H9 (cell line): Measurements from ENCODE around the gene FAM184A. TPM values are rescaled to one million over a fixed set of nuclear protein-coding genes. Genes with fewer than 3 reads are reported as not detected.

Source experiments
- DNase-seq: peaks from one replicate; pipeline ENCODE4 v3.0.0-alpha.2; 2017
- H2AFZ ChIP-seq: one replicate; pipeline ENCODE4 v1.6.1; 2013; ENCODE audit warnings: mild to moderate bottlenecking, low read length, control low read depth, moderate library complexity
- H2AK5ac ChIP-seq: 2 replicates; pipeline ENCODE4 v1.6.1; 2013; ENCODE audit warnings: low read length, control low read depth, mixed read lengths; ENCODE audit not compliant: insufficient read length
- H2BK120ac ChIP-seq: one replicate; pipeline ENCODE4 v1.6.1; 2013; ENCODE audit warnings: low read depth, mild to moderate bottlenecking, low read length, control low read depth, inconsistent platforms; ENCODE audit not compliant: poor library complexity, severe bottlenecking
- H2BK12ac ChIP-seq: 2 replicates; pipeline ENCODE4 v1.6.1; 2013; ENCODE audit warnings: low read length, control low read depth, mixed read lengths, low read depth; ENCODE audit not compliant: insufficient read length
- H2BK15ac ChIP-seq: 2 replicates; pipeline ENCODE4 v1.6.1; 2013; ENCODE audit warnings: low read depth, low read length, control low read depth
- H2BK20ac ChIP-seq: one replicate; pipeline ENCODE4 v1.6.1; 2013; ENCODE audit warnings: low read depth, mild to moderate bottlenecking, low read length, control low read depth, inconsistent platforms; ENCODE audit not compliant: poor library complexity, severe bottlenecking
- H2BK5ac ChIP-seq: 2 replicates; pipeline ENCODE4 v1.6.1; 2013; ENCODE audit warnings: low read length, control low read depth, mixed read lengths; ENCODE audit not compliant: insufficient read length
- H3K14ac ChIP-seq: 2 replicates; pipeline ENCODE4 v1.6.1; 2013; ENCODE audit warnings: low read length, control low read depth; ENCODE audit not compliant: insufficient read depth
- H3K18ac ChIP-seq: 2 replicates; pipeline ENCODE4 v1.6.1; 2013; ENCODE audit warnings: low read depth, mild to moderate bottlenecking, mixed read lengths, low read length, control low read depth; ENCODE audit not compliant: insufficient read length
- H3K23ac ChIP-seq: 2 replicates; pipeline ENCODE4 v1.6.1; 2013; ENCODE audit warnings: low read length, control low read depth, mixed read lengths, low read depth; ENCODE audit not compliant: insufficient read length
- H3K23me2 ChIP-seq: 2 replicates; pipeline ENCODE4 v1.6.1; 2013; ENCODE audit warnings: low read depth, mild to moderate bottlenecking, mixed read lengths, low read length, control low read depth; ENCODE audit not compliant: insufficient read length, poor library complexity, severe bottlenecking
- H3K27ac ChIP-seq: 2 replicates; pipeline ENCODE4 v1.5.1; 2013; ENCODE audit warnings: low read length, control low read depth, mixed read lengths, low read depth; ENCODE audit not compliant: insufficient read length
- H3K27me3 ChIP-seq: 2 replicates; pipeline ENCODE4 v1.6.1; 2013; ENCODE audit warnings: low read length, control low read depth, inconsistent platforms; ENCODE audit not compliant: insufficient read depth
- H3K4ac ChIP-seq: 2 replicates; pipeline ENCODE4 v1.6.1; 2013; ENCODE audit warnings: low read depth, mild to moderate bottlenecking, control low read depth, inconsistent platforms, low read length, moderate library complexity
- H3K4me1 ChIP-seq: 2 replicates; pipeline ENCODE4 v1.6.1; 2013; ENCODE audit warnings: low read length, control low read depth, inconsistent platforms; ENCODE audit not compliant: insufficient read depth
- H3K4me2 ChIP-seq: 2 replicates; pipeline ENCODE4 v1.6.1; 2013; ENCODE audit warnings: low read length, control low read depth, mixed read lengths; ENCODE audit not compliant: insufficient read length, insufficient read depth
- H3K56ac ChIP-seq: 2 replicates; pipeline ENCODE4 v1.6.1; 2013; ENCODE audit warnings: low read depth, mild to moderate bottlenecking, mixed read lengths, low read length, control low read depth; ENCODE audit not compliant: insufficient read length
- H3K79me1 ChIP-seq: 2 replicates; pipeline ENCODE4 v1.6.1; 2013; ENCODE audit warnings: low read depth, mild to moderate bottlenecking, moderate library complexity, low read length, control low read depth, inconsistent platforms; ENCODE audit not compliant: insufficient read depth, poor library complexity, severe bottlenecking
- H3K79me2 ChIP-seq: 2 replicates; pipeline ENCODE4 v1.6.1; 2013; ENCODE audit warnings: low read length, control low read depth, inconsistent platforms; ENCODE audit not compliant: insufficient read depth
- H3K9ac ChIP-seq: 2 replicates; pipeline ENCODE4 v1.6.1; 2013; ENCODE audit warnings: low read length, control low read depth, mixed read lengths; ENCODE audit not compliant: insufficient read length; ENCODE audit errors: extremely low read depth
- H3K9me3 ChIP-seq: one replicate; pipeline ENCODE4 v1.6.1; 2013; ENCODE audit warnings: low read depth, low read length, inconsistent platforms; ENCODE audit not compliant: control insufficient read depth
- H3T11ph ChIP-seq: one replicate; pipeline ENCODE4 v1.6.1; 2013; ENCODE audit warnings: mild to moderate bottlenecking, low read length, control low read depth, inconsistent platforms
- H4K20me1 ChIP-seq: one replicate; pipeline ENCODE4 v1.6.1; 2013; ENCODE audit not compliant: control insufficient read depth, insufficient read length, insufficient read depth
- H4K5ac ChIP-seq: 2 replicates; pipeline ENCODE4 v1.6.1; 2013; ENCODE audit warnings: low read depth, mild to moderate bottlenecking, mixed read lengths, low read length, control low read depth; ENCODE audit not compliant: insufficient read length
- H4K8ac ChIP-seq: replicated peaks from 2 replicates; pipeline ENCODE4 v1.6.1; 2013; ENCODE audit warnings: low read length, control low read depth, mixed read lengths, low read depth; ENCODE audit not compliant: insufficient read length
- H4K91ac ChIP-seq: 2 replicates; pipeline ENCODE4 v1.6.1; 2013; ENCODE audit warnings: low read depth, mild to moderate bottlenecking, moderate library complexity, mixed read lengths, low read length, control low read depth; ENCODE audit not compliant: insufficient read length
- H3K27ac Mint-ChIP-seq, 3 experiments: 2 replicates in 2 of 3; 3 replicates in 1 of 3; pipeline ENCODE4 v1.8.0; 2020 to 2021; ENCODE audit warnings: mixed read lengths in 3 of 3, mild to moderate bottlenecking in 1 of 3, moderate library complexity in 1 of 3
- H3K27me3 Mint-ChIP-seq: 2 replicates; pipeline ENCODE4 v1.8.0; 2021; ENCODE audit warnings: low read depth, mild to moderate bottlenecking, moderate library complexity, mixed read lengths
- H3K36me3 Mint-ChIP-seq, 3 experiments: 2 replicates in 2 of 3; 3 replicates in 1 of 3; pipeline ENCODE4 v1.8.0; 2020 to 2021; ENCODE audit warnings: low read depth in 3 of 3, mixed read lengths in 3 of 3; ENCODE audit not compliant: insufficient read depth in 1 of 3
- H3K4me1 Mint-ChIP-seq, 2 experiments: 2 replicates each; pipeline ENCODE4 v1.8.0; 2020; ENCODE audit warnings: mixed read lengths in 2 of 2
- H3K4me3 Mint-ChIP-seq, 2 experiments: 2 replicates in 1 of 2; 3 replicates in 1 of 2; pipeline ENCODE4 v1.8.0; 2020 to 2021; ENCODE audit warnings: mild to moderate bottlenecking in 2 of 2, mixed read lengths in 2 of 2, moderate library complexity in 1 of 2
- H3K9me3 Mint-ChIP-seq, 2 experiments: 2 replicates in 1 of 2; 3 replicates in 1 of 2; pipeline ENCODE4 v1.8.0; 2020; ENCODE audit warnings: mild to moderate bottlenecking in 2 of 2, mixed read lengths in 2 of 2, moderate library complexity in 1 of 2
- WGBS: extraction: QIAGEN DNeasy Blood & Tissue Kit; methylation state at CpG from one replicate; pipeline ENCODE4 v1.1.7; 2013; ENCODE audit warnings: missing lambda C conversion rate, low lambda C conversion rate, mixed read lengths; ENCODE audit not compliant: insufficient read length; ENCODE audit errors: extremely low coverage; 5-methylcytosine and 5-hydroxymethylcytosine counted together
- microRNA-seq: library from miRNA; unstranded; fragments of <30 nt; microRNA quantifications from one replicate; pipeline ENCODE4, GENCODE V29; 2020; ENCODE audit warnings: borderline microRNAs expressed
- total RNA-seq: library from RNA; stranded (reverse); gene quantifications from 2 replicates; pipeline ENCODE4 v1.2.1, GENCODE V29; 2021
- TF ChIP-seq, protein P1 (sequence below): fragments of 200-600 bp; sonication (generic); conservative IDR thresholded peaks from 3 replicates; pipeline ENCODE4 v1.8.0; 2021; ENCODE audit warnings: antibody characterized with exemption, mild to moderate bottlenecking

Gene FAM184A
- total RNA-seq, 1 experiment from 2014 or later = 11.4 TPM

DNA sequence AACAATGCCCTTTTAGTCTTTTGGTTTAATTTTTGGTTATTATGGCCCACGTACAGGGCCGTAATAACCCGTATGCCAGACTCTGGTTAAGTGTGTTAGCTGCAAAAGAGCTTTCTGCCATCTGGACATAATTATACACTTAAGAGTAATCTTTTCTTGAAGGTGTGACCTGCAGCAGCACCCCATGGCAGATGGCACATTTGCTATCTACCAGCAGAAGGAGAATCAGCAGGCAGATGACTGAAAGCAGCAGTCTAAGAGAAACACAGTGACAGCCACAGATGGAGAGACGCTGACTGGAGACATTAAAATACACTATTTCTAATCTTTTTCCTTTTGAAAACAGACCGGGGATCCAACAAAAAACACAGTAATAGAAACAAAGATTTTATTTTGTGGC is 165.8 kb downstream of the FAM184A start:
- no peak overlapping the region for H3K4me3 Mint-ChIP-seq
- no peak overlapping the region for H2BK12ac ChIP-seq
- no peak overlapping the region for H3K9ac ChIP-seq
- H2AFZ ChIP-seq = no peak overlapping the region
- H3K4ac ChIP-seq = no peak overlapping the region
- no peak overlapping the region for H3T11ph ChIP-seq
- H3K27me3 Mint-ChIP-seq = no peaks in the 10 kb centered on the region
- H2BK120ac ChIP-seq = no peak overlapping the region
- H3K14ac ChIP-seq = no peak overlapping the region
- H3K9me3 Mint-ChIP-seq = no peaks in the 10 kb centered on the region
- H3K56ac ChIP-seq = no peak overlapping the region
- H2BK20ac ChIP-seq = no peak overlapping the region
- no peak overlapping the region for H4K91ac ChIP-seq
- no peak overlapping the region for H4K8ac ChIP-seq
- H3K9me3 ChIP-seq = no peaks in the 10 kb centered on the region
- no peaks in the 10 kb centered on the region for H4K20me1 ChIP-seq
- H3K18ac ChIP-seq = no peak overlapping the region
- no peak overlapping the region for H3K27ac Mint-ChIP-seq
- WGBS = no CpG with 5 or more reads among the region's 5 CpGs
- no peaks in the 10 kb centered on the region for H3K23me2 ChIP-seq
- no peak overlapping the region for H3K4me2 ChIP-seq
- H3K27me3 ChIP-seq = no peaks in the 10 kb centered on the region
- no peak overlapping the region for H3K23ac ChIP-seq
- H2BK5ac ChIP-seq = no peak overlapping the region
- TF ChIP-seq, protein P1, sequence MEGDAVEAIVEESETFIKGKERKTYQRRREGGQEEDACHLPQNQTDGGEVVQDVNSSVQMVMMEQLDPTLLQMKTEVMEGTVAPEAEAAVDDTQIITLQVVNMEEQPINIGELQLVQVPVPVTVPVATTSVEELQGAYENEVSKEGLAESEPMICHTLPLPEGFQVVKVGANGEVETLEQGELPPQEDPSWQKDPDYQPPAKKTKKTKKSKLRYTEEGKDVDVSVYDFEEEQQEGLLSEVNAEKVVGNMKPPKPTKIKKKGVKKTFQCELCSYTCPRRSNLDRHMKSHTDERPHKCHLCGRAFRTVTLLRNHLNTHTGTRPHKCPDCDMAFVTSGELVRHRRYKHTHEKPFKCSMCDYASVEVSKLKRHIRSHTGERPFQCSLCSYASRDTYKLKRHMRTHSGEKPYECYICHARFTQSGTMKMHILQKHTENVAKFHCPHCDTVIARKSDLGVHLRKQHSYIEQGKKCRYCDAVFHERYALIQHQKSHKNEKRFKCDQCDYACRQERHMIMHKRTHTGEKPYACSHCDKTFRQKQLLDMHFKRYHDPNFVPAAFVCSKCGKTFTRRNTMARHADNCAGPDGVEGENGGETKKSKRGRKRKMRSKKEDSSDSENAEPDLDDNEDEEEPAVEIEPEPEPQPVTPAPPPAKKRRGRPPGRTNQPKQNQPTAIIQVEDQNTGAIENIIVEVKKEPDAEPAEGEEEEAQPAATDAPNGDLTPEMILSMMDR = no peak
- no peaks in the 10 kb centered on the region for H3K79me2 ChIP-seq
- no peaks in the 10 kb centered on the region for H3K4me1 ChIP-seq
- H3K79me1 ChIP-seq = no peaks in the 10 kb centered on the region
- H3K36me3 Mint-ChIP-seq = peaks cover 7 to 57% (median 57%) of the 10 kb centered on the region in 3 experiments; a peak in 5 of 7 replicates
- no peaks in the 10 kb centered on the region for H3K4me1 Mint-ChIP-seq
- H2BK15ac ChIP-seq = no peak overlapping the region
- no peak overlapping the region for H2AK5ac ChIP-seq
- H3K27ac ChIP-seq = no peak overlapping the region
- no peak overlapping the region for H4K5ac ChIP-seq
- DNase-seq = no peak

Small RNA genes within 50 kb of the gene (microRNA-seq; reads per million reads assigned to microRNA genes)
- 1.3 reads per million, percentile 7 among the genes with 10 or more reads in this experiment for gene MIR548B

Other genes starting within 250 kb of the FAM184A start
- gene ASF1A, start 184.5 kb downstream of the FAM184A start, total RNA-seq = 34.4 and 36.5 TPM in 2 replicates
- 18.6 and 19.8 TPM in 2 replicates for gene MCM9, start 143.5 kb downstream of the FAM184A start, total RNA-seq